Dermis blood vessel endothelial cell (primary cell): ENCODE data around the gene KIF1B. TPM values are rescaled to one million over a fixed set of nuclear protein-coding genes. Genes with fewer than 3 reads are reported as not detected.
A peak's percentile ranks its signal among the peaks of the same experiment; 100 is the strongest.

Experiments
- DNase-seq: peaks from one replicate; pipeline ENCODE4 v3.0.0; 2010
- total RNA-seq: library from RNA; depleted of rRNA; stranded (reverse); fragments of >200 nt; gene quantifications from 2 replicates; pipeline ENCODE4 v1.2.3, GENCODE V29; 2014

Gene KIF1B
- total RNA-seq, 1 donor from 2014 or later = 39.5 TPM

GRCh38 chr1:10287023-10287645 lies 76.8 kb downstream of the KIF1B start:
- DNase-seq = no peak

- no peak for DNase-seq
These were observed 77.8 kb downstream of the KIF1B start for GRCh38 chr1:10288029-10288615.

GRCh38 chr1:10291705-10292104 lies 81.3 kb downstream of the KIF1B start:
- no peak for DNase-seq

GRCh38 chr1:10292188-10292587 lies 81.8 kb downstream of the KIF1B start:
- no peak for DNase-seq

GRCh38 chr1:10295481-10296085 lies 85.2 kb downstream of the KIF1B start:
- DNase-seq = no peak

GRCh38 chr1:10299151-10299550 lies 88.8 kb downstream of the KIF1B start:
- DNase-seq = no peak

- no peak for DNase-seq
These were observed 92.0 kb downstream of the KIF1B start for GRCh38 chr1:10302416-10302815.

GRCh38 chr1:10304295-10304694 lies 93.9 kb downstream of the KIF1B start:
- DNase-seq = peak; percentile 18

- no peak for DNase-seq
These were observed 96.1 kb downstream of the KIF1B start for GRCh38 chr1:10306435-10306834.

- DNase-seq = peak; percentile 61
These were observed 97.6 kb downstream of the KIF1B start for GRCh38 chr1:10308001-10308400.

- no peak for DNase-seq
These were observed 99.1 kb downstream of the KIF1B start for GRCh38 chr1:10309243-10310011.

GRCh38 chr1:10316752-10317151 lies 106.4 kb downstream of the KIF1B start:
- DNase-seq = no peak

- DNase-seq = no peak
These were observed 109.4 kb downstream of the KIF1B start for GRCh38 chr1:10319750-10320149.

GRCh38 chr1:10320336-10320735 lies 110.0 kb downstream of the KIF1B start:
- no peak for DNase-seq

GRCh38 chr1:10322821-10323220 lies 112.5 kb downstream of the KIF1B start:
- no peak for DNase-seq

GRCh38 chr1:10324627-10325026 lies 114.3 kb downstream of the KIF1B start:
- DNase-seq = no peak

- DNase-seq = no peak
These were observed 115.2 kb downstream of the KIF1B start for GRCh38 chr1:10325521-10325920.

GRCh38 chr1:10326251-10326650 lies 115.9 kb downstream of the KIF1B start:
- no peak for DNase-seq

GRCh38 chr1:10328180-10328963 lies 118.0 kb downstream of the KIF1B start:
- DNase-seq = no peak

GRCh38 chr1:10337436-10337835 lies 127.1 kb downstream of the KIF1B start:
- no peak for DNase-seq

- DNase-seq = peak; percentile 77
These were observed 127.7 kb downstream of the KIF1B start for GRCh38 chr1:10338047-10338446.

GRCh38 chr1:10338611-10339010 lies 128.2 kb downstream of the KIF1B start:
- no peak for DNase-seq
